Measurements from ENCODE around the gene PASK. TPM values are rescaled to one million over a fixed set of nuclear protein-coding genes. Genes with fewer than 3 reads are reported as not detected.
A peak's percentile ranks its signal among the peaks of the same experiment; 100 is the strongest.
"Not testable (repeated sequence)": the region's sequence is repeated elsewhere in the genome, so short reads cannot be mapped to it uniquely, and the experiment has no call there.

PASK gene
- total RNA-seq = under 1 TPM; 0.10 to 0.36 (median 0.28) TPM

GRCh38 chr2:241148891-241149674 is at the start of gene PASK:
Gene PASK (minus strand): TSS chr2:241149472. CDS start chr2:241143032, 6,440 bp downstream.
- peak within 1 kb of the TSS; percentile 78 to 93 (median 84) for H3K27ac ChIP-seq
- TF ChIP-seq POLR2A (IDR thresholded peaks at IDR 0.05) = no peak
- no peak for TF ChIP-seq CTCF (IDR thresholded peaks at IDR 0.05 in 4 of 5, conservative IDR thresholded peaks at IDR 0.05 in 1 of 5)
- no peaks in the 10 kb centered on the region for H3K9me3 ChIP-seq
- in situ Hi-C loops (cut with MboI; ENCODE audit: low sequenced_read_pairs in 4 of 4) = no loop called here
- DNase-seq (peak; percentile 92 to 93), ATAC-seq (peak; percentile 94 to 96)
- H3K36me3 ChIP-seq = peaks cover 0 to 4% of the 10 kb centered on the region in 2 donors
- peak within 1 kb of the TSS; percentile 72 to 99 (median 83) for H3K4me3 ChIP-seq
- intact Hi-C loops (cut with DNase I; ENCODE audit: low total_unique reads) = loop anchor here (2.0 to 5.0 kb wide), 2 partner anchors 68 to 237 kb away; no protein-coding TSS in a partner anchor
- H3K27me3 ChIP-seq = no peaks in the 10 kb centered on the region
- H3K4me1 ChIP-seq = peaks cover 13 to 15% of the 10 kb centered on the region in 2 donors

- Histone ChIP-seq H3K36me3 (no peaks in the 10 kb centered on the region), H3K4me3 (no peak overlapping the region), H3K27me3 (no peaks in the 10 kb centered on the region), H3K4me1 (no peaks in the 10 kb centered on the region), H3K9me3 (no peaks in the 10 kb centered on the region), H3K27ac (no peak overlapping the region)
- intact Hi-C loops (cut with DNase I; ENCODE audit: low total_unique reads) (no loop called here), in situ Hi-C loops (cut with MboI; ENCODE audit: low sequenced_read_pairs in 4 of 4) (no loop called here)
- ATAC-seq = no peak
- DNase-seq = no peak
- TF ChIP-seq POLR2A (IDR thresholded peaks at IDR 0.05) (no peak), CTCF (IDR thresholded peaks at IDR 0.05 in 4 of 5, conservative IDR thresholded peaks at IDR 0.05 in 1 of 5) (no peak)
These were observed 49.4 kb upstream of the PASK start for GRCh38 chr2:241198381-241199279.

- intact Hi-C loops (cut with DNase I; ENCODE audit: low total_unique reads) = no loop called here
- no peaks in the 10 kb centered on the region for H3K36me3 ChIP-seq
- in situ Hi-C loops (cut with MboI; ENCODE audit: low sequenced_read_pairs in 4 of 4) = no loop called here
- no peaks in the 10 kb centered on the region for H3K27me3 ChIP-seq
- no peaks in the 10 kb centered on the region for H3K9me3 ChIP-seq
- H3K4me3 ChIP-seq = no peak overlapping the region
- no peak overlapping the region for H3K27ac ChIP-seq
- TF ChIP-seq CTCF (IDR thresholded peaks at IDR 0.05 in 4 of 5, conservative IDR thresholded peaks at IDR 0.05 in 1 of 5) = no peak
- no peak for TF ChIP-seq POLR2A (IDR thresholded peaks at IDR 0.05)
- DNase-seq (no peak), ATAC-seq (no peak)
- H3K4me1 ChIP-seq = no peaks in the 10 kb centered on the region
These were observed 48.7 kb upstream of the PASK start for GRCh38 chr2:241197947-241198346.

GRCh38 chr2:241197246-241197645 is 48.0 kb upstream of the PASK start:
- in situ Hi-C loops (cut with MboI; ENCODE audit: low sequenced_read_pairs in 4 of 4); intact Hi-C loops (cut with DNase I; ENCODE audit: low total_unique reads); H3K4me1 ChIP-seq; DNase-seq; ATAC-seq; H3K27ac ChIP-seq; H3K27me3 ChIP-seq; H3K4me3 ChIP-seq; H3K9me3 ChIP-seq; H3K36me3 ChIP-seq: not testable (repeated sequence)

Data from gastrocnemius medialis (tissue), 4 donors.